ENCODE data around the gene PKNOX2. TPM values are rescaled to one million over a fixed set of nuclear protein-coding genes. Genes with fewer than 3 reads are reported as not detected.

Gene PKNOX2
- total and polyA plus RNA-seq, 2 of the 4 experiments (the other 2 are of a cell fraction), result 0.72 to 2.3 TPM

GRCh38 chr11:125331357-125332035 lies 166.9 kb downstream of the PKNOX2 start:
- H4K20me1 ChIP-seq (ENCODE audit: insufficient read depth, low read length), result no peaks in the 10 kb centered on the region
- POLR2A ChIA-PET (ENCODE audit: unreplicated experiment), result no interaction called here

More at GRCh38 chr11:125331357-125332035, 166.9 kb downstream of the PKNOX2 start:
- Histone ChIP-seq H3K27me3 (ENCODE audit: control insufficient read depth, insufficient read depth, low read length) (peaks cover 15% of the 10 kb centered on the region), H4K8ac (ENCODE audit: low read depth in 2 of 2, low read length in 2 of 2) (no peak overlapping the region), H4K5ac (ENCODE audit: low read depth, low read length) (no peak overlapping the region), H3K4me2 (ENCODE audit: low read depth, low read length) (no peak overlapping the region), H2BK120ac (ENCODE audit: low read depth, low read length) (no peak overlapping the region), H3K18ac (ENCODE audit: low read depth, low read length) (no peak overlapping the region), H3K23ac (ENCODE audit: low read depth, low read length) (no peak overlapping the region), H3K9me3 (ENCODE audit: control insufficient read depth, insufficient read depth, low read length) (no peaks in the 10 kb centered on the region), H3K79me1 (ENCODE audit: low read depth in 1 of 2, low read length in 2 of 2) (no peaks in the 10 kb centered on the region), H4K91ac (ENCODE audit: insufficient read depth, low read depth, low read length) (no peak overlapping the region), H2BK5ac (ENCODE audit: low read depth, low read length, poor library complexity, severe bottlenecking) (no peak overlapping the region), H3K9me1 (ENCODE audit: insufficient read depth, low read length) (no peaks in the 10 kb centered on the region), H3K9ac (ENCODE audit: low read depth, low read length) (no peak overlapping the region), H3K56ac (ENCODE audit: extremely low read depth, insufficient read depth, low read length) (no peak overlapping the region), H3K4ac (ENCODE audit: low read depth, low read length) (no peak overlapping the region), H3K4me3 (ENCODE audit: insufficient read depth, low read depth, low read length) (no peak overlapping the region), H3K27ac (ENCODE audit: insufficient read depth, low read length) (no peak overlapping the region), H3K4me1 (ENCODE audit: control insufficient read depth, insufficient read depth, low read length) (no peaks in the 10 kb centered on the region), H2BK20ac (ENCODE audit: low read depth, low read length) (no peak overlapping the region), H3K14ac (replicated peaks; ENCODE audit: low read depth, low read length) (no peak overlapping the region), H3K36me3 (ENCODE audit: control insufficient read depth, insufficient read depth, low read length) (no peaks in the 10 kb centered on the region), H2AFZ (replicated peaks; ENCODE audit: low read length, poor library complexity) (no peak overlapping the region), H2AK5ac (ENCODE audit: low read depth, low read length) (no peak overlapping the region), H2BK15ac (ENCODE audit: low read depth, low read length) (no peak overlapping the region), H2AK9ac (replicated peaks; ENCODE audit: low read depth, low read length, poor library complexity) (no peak overlapping the region)
- in situ Hi-C loops (cut with MboI; ENCODE audit: low sequenced_read_pairs) (no loop called here), intact Hi-C loops (cut with micrococcal nuclease) (no loop called here), dilution Hi-C loops (cut with HindIII; ENCODE audit: low sequenced_read_pairs, unreplicated experiment) (no loop called here)
- DNase-seq (no peak), ATAC-seq (ENCODE audit: low read depth) (no peak)
- TF ChIP-seq MAZ (IDR thresholded peaks at IDR 0.05; ENCODE audit: borderline replicate concordance, low read depth, low read length), result no peak
- no peak for TF ChIP-seq USF2 (IDR thresholded peaks at IDR 0.05; ENCODE audit: low read depth, low read length)
- no peak for TF ChIP-seq RCOR1 (IDR thresholded peaks at IDR 0.05; ENCODE audit: insufficient replicate concordance, low read length)
- TF ChIP-seq SMC3 (IDR thresholded peaks at IDR 0.05; ENCODE audit: low read depth, low read length), result no peak
- no peak for TF ChIP-seq RFX5 (IDR thresholded peaks at IDR 0.05; ENCODE audit: low read depth, low read length)
- no peak for TF ChIP-seq CEBPB (IDR thresholded peaks at IDR 0.05; ENCODE audit: low read depth, low read length)
- TF ChIP-seq RAD21 (IDR thresholded peaks at IDR 0.05; ENCODE audit: low read length), result no peak
- no peak for TF ChIP-seq CTCF (conservative IDR thresholded peaks at IDR 0.05; ENCODE audit: low read depth, low read length)
- no peak for TF ChIP-seq MXI1 (IDR thresholded peaks at IDR 0.05; ENCODE audit: borderline replicate concordance, low read depth, low read length)
- TF ChIP-seq POLR2A (IDR thresholded peaks at IDR 0.05; ENCODE audit: low read depth, low read length), result no peak
- TF ChIP-seq MAFK (IDR thresholded peaks at IDR 0.05; ENCODE audit: low read depth, low read length), result no peak
- TF ChIP-seq CHD1 (IDR thresholded peaks at IDR 0.05; ENCODE audit: low read depth, low read length), result no peak
- TF ChIP-seq ELK1 (IDR thresholded peaks at IDR 0.05; ENCODE audit: borderline replicate concordance, low read depth, low read length), result no peak
- TF ChIP-seq FOS (IDR thresholded peaks at IDR 0.05; ENCODE audit: low read depth, low read length), result no peak
- no peak for TF ChIP-seq BHLHE40 (IDR thresholded peaks at IDR 0.05; ENCODE audit: low read depth, low read length)
- no peak for TF ChIP-seq NFE2L2 (IDR thresholded peaks at IDR 0.05; ENCODE audit: low read depth, low read length)
- 60% methylated on average over 2 of the region's 9 CpGs; no CpG with 5 or more reads in 1 of the 2 experiments for WGBS, 2 experiments (ENCODE audit: extremely low coverage in 2 of 2, insufficient read length in 1 of 2)
- no TSS peak for BruUV-seq (replicated peaks)
- CTCF ChIA-PET, result no interaction called here

Measured in IMR-90 (cell line).